Gastrocnemius medialis (tissue), 4 donors: Measurements from ENCODE around the gene SFXN1.

Experiments
- POLR2A ChIP-seq, 2 donors: fragments of 450-650 bp; IDR thresholded peaks; one replicate each; pipeline ENCODE4 v1.6.1; 2017; ENCODE audit warnings: antibody characterized with exemption in 2 of 2, mild to moderate bottlenecking in 2 of 2, moderate library complexity in 2 of 2
- TF ChIP-seq, protein P1 (sequence below), 5 experiments: fragments of 450-650 bp in 3 of 5; fragments of 200-600 bp in 2 of 5; sonication (generic) in 2 of 5; IDR thresholded peaks in 4 of 5; conservative IDR thresholded peaks in 1 of 5; 1 replicate in 4 of 5; 2 replicates in 1 of 5; pipeline ENCODE4 v1.5.1; 2016 to 2019; ENCODE audit warnings: antibody characterized with exemption in 5 of 5, mild to moderate bottlenecking in 3 of 5, moderate library complexity in 3 of 5

GRCh38 chr5:175516933-175517823 lies 38.8 kb downstream of the SFXN1 start:
- TF ChIP-seq, protein P1, sequence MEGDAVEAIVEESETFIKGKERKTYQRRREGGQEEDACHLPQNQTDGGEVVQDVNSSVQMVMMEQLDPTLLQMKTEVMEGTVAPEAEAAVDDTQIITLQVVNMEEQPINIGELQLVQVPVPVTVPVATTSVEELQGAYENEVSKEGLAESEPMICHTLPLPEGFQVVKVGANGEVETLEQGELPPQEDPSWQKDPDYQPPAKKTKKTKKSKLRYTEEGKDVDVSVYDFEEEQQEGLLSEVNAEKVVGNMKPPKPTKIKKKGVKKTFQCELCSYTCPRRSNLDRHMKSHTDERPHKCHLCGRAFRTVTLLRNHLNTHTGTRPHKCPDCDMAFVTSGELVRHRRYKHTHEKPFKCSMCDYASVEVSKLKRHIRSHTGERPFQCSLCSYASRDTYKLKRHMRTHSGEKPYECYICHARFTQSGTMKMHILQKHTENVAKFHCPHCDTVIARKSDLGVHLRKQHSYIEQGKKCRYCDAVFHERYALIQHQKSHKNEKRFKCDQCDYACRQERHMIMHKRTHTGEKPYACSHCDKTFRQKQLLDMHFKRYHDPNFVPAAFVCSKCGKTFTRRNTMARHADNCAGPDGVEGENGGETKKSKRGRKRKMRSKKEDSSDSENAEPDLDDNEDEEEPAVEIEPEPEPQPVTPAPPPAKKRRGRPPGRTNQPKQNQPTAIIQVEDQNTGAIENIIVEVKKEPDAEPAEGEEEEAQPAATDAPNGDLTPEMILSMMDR (IDR thresholded peaks at IDR 0.05 in 4 of 5, conservative IDR thresholded peaks at IDR 0.05 in 1 of 5), result no peak
- no peak for TF ChIP-seq POLR2A (IDR thresholded peaks at IDR 0.05)
